Mesothelial cell of epicardium (in vitro differentiated cells): Measurements from ENCODE around the gene LSP1. TPM values are rescaled to one million over a fixed set of nuclear protein-coding genes. Genes with fewer than 3 reads are reported as not detected.
A peak's percentile ranks its signal among the peaks of the same experiment; 100 is the strongest.

Experiments used
- DNase-seq, 2 experiments: peaks; one replicate each; pipeline ENCODE4 v3.0.0; 2021; ENCODE audit warnings: low spot score in 2 of 2; ENCODE audit not compliant: unreplicated experiment in 2 of 2
- H3K27ac Mint-ChIP-seq: 2 replicates; pipeline ENCODE4 v1.8.0; 2021; ENCODE audit warnings: mixed read lengths
- H3K27me3 Mint-ChIP-seq: 2 replicates; pipeline ENCODE4 v1.8.0; 2021; ENCODE audit warnings: low read depth, mixed read lengths
- H3K36me3 Mint-ChIP-seq: 2 replicates; pipeline ENCODE4 v1.8.0; 2021; ENCODE audit warnings: mixed read lengths
- H3K4me1 Mint-ChIP-seq: 2 replicates; pipeline ENCODE4 v1.8.0; 2021; ENCODE audit warnings: mixed read lengths
- H3K4me3 Mint-ChIP-seq: 2 replicates; pipeline ENCODE4 v1.8.0; 2021; ENCODE audit warnings: mild to moderate bottlenecking, moderate library complexity, mixed read lengths
- H3K9me3 Mint-ChIP-seq: 2 replicates; pipeline ENCODE4 v1.8.0; 2021; ENCODE audit warnings: mixed read lengths
- total RNA-seq: library from RNA; stranded (reverse); gene quantifications from 3 replicates; pipeline ENCODE4 v1.2.1, GENCODE V29; 2021
- TF ChIP-seq, protein P1 (sequence below): fragments of 200-600 bp; sonication (generic); IDR thresholded peaks from one replicate; pipeline ENCODE4 v1.5.0; 2021; ENCODE audit warnings: antibody characterized with exemption; ENCODE audit not compliant: unreplicated experiment

LSP1 gene
- total RNA-seq, 1 donor from 2014 or later, result 4.9 TPM

DNA sequence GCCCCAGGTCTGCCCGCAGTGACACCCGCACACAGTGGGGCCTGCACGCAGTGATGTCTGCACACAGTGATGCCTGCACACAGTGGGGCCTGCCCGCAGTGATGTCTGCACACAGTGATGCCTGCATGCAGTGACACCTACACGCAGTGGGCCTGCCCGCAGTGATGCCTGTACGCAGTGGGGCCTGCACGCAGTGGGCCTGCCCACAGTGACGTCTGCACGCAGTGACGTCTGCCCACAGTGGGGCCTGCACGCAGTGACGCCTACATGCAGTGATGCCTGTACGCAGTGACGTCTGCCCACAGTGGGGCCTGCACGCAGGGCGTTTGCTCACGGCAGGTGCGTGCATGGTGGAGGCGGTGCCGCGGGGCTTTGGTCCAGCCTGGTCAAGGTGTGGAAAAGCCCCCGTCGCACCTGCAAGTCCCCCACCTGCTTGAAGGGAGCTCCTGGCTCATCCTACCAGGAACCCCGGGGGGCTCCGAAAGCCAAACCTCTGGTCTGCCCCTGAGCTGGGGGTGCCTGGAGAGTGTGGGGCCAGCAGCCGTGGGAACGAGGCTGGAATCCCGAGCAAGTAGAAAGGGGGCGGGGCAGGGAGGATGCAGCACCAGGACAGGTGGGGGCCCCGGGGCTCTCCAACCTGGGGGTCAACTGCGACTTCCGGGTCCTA, 27.0 kb upstream of the LSP1 start:
- H3K27me3 Mint-ChIP-seq, result no peaks in the 10 kb centered on the region
- no peaks in the 10 kb centered on the region for H3K9me3 Mint-ChIP-seq
- H3K4me3 Mint-ChIP-seq, result no peak overlapping the region
- H3K36me3 Mint-ChIP-seq, result no peaks in the 10 kb centered on the region
- TF ChIP-seq, protein P1, sequence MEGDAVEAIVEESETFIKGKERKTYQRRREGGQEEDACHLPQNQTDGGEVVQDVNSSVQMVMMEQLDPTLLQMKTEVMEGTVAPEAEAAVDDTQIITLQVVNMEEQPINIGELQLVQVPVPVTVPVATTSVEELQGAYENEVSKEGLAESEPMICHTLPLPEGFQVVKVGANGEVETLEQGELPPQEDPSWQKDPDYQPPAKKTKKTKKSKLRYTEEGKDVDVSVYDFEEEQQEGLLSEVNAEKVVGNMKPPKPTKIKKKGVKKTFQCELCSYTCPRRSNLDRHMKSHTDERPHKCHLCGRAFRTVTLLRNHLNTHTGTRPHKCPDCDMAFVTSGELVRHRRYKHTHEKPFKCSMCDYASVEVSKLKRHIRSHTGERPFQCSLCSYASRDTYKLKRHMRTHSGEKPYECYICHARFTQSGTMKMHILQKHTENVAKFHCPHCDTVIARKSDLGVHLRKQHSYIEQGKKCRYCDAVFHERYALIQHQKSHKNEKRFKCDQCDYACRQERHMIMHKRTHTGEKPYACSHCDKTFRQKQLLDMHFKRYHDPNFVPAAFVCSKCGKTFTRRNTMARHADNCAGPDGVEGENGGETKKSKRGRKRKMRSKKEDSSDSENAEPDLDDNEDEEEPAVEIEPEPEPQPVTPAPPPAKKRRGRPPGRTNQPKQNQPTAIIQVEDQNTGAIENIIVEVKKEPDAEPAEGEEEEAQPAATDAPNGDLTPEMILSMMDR, result no peak
- H3K27ac Mint-ChIP-seq, result no peak overlapping the region
- H3K4me1 Mint-ChIP-seq, result peaks cover 40% of the 10 kb centered on the region
- DNase-seq, result no peak

DNA sequence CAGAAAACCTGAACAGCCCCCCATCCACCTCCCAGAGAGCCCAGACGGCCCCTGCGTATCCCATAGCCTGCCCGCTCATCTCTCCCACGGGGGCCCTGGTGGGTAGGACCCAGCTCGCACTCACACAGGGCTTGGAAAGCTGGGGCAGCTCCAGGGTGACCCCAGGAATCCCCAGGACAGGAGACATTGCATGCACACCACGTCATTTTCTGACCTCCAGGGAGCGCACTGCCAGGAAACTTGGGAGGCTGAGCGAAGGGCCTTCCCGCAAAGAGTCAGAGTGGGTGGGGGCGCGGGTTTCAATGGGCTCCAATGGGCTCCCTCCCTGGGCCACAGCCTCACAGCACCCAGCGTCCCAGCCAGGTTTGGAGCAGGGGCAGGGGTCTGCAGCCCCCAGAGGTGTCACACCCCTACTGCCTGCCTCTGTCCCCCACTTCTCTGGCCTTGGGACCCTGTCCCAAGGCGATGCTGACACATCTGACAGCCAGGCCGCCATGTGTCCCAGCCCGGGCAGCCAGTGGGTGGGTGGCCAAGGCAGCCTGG, 26.3 kb upstream of the LSP1 start:
- no peak for DNase-seq
- TF ChIP-seq, protein P1, result no peak
- H3K27ac Mint-ChIP-seq, result peak overlapping the region; percentile 66
- H3K4me1 Mint-ChIP-seq, result peaks cover 38% of the 10 kb centered on the region
- H3K27me3 Mint-ChIP-seq, result no peaks in the 10 kb centered on the region
- H3K36me3 Mint-ChIP-seq, result no peaks in the 10 kb centered on the region
- H3K9me3 Mint-ChIP-seq, result no peaks in the 10 kb centered on the region
- H3K4me3 Mint-ChIP-seq, result no peak overlapping the region

DNA sequence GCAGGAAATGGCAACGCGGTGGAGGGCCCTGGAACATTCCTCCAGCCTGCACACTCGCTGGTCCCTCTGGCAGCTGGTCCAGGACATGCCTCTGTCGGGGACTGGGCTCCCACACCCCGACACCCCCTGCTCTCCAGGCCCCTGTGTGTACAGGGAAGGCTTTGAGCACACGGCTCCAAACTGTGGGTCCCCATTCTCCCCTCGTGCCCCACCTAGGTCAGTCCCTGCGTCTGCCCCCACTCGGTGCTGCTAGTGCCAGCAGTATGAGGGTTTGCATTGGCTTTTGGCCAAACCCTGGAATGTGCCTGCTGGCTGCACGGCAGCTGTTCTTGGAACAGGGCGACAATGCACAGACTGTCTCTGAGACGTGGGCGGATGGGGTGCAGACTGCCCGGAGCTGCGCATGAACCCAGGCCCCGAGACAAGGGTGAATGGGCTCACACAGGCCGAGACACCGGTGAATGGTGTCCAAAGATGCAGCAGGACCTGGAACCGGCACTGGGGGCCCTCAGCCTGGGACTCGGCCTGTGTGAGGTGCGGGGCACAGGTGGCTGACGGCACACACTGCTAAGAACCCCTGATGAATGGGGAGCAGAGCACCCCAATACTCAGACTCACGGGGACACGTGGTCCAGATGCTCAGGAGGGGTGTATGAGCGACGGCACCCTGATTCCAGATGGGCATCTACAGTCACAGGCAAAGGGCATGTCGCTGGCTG, 25.6 kb upstream of the LSP1 start:
- H3K27ac Mint-ChIP-seq, result peak overlapping the region; percentile 40
- H3K27me3 Mint-ChIP-seq, result no peaks in the 10 kb centered on the region
- H3K9me3 Mint-ChIP-seq, result no peaks in the 10 kb centered on the region
- TF ChIP-seq, protein P1, result no peak
- H3K4me3 Mint-ChIP-seq, result no peak overlapping the region
- peaks cover 42% of the 10 kb centered on the region for H3K4me1 Mint-ChIP-seq
- H3K36me3 Mint-ChIP-seq, result no peaks in the 10 kb centered on the region
- DNase-seq, result peak in 1 of 2 experiments; percentile 68

DNA sequence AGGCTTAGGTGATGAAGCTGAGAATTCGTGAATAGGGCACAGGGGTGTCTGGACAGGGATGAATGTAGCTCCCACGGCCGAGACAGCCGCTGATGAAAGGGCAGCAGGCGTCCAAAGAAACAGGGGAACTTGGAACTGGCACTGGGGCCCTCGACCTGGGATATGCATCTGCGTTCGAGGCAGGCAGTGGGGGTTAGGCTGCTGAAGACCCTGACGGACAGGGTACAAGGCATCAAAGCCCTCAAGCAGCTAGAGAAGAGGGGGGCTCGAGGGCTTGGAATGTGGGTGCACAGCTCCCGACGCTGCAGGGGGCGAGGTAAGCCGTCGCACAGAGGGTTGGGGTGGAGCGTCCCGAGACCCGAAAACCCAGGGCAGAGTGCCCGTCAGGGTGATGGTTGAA, 25.0 kb upstream of the LSP1 start:
- Mint-ChIP-seq H3K36me3 (no peaks in the 10 kb centered on the region), H3K9me3 (no peaks in the 10 kb centered on the region), H3K4me1 (peaks cover 45% of the 10 kb centered on the region), H3K27ac (peak overlapping the region; percentile 6), H3K27me3 (no peaks in the 10 kb centered on the region), H3K4me3 (no peak overlapping the region)
- DNase-seq, result no peak
- TF ChIP-seq, protein P1, result no peak

DNA sequence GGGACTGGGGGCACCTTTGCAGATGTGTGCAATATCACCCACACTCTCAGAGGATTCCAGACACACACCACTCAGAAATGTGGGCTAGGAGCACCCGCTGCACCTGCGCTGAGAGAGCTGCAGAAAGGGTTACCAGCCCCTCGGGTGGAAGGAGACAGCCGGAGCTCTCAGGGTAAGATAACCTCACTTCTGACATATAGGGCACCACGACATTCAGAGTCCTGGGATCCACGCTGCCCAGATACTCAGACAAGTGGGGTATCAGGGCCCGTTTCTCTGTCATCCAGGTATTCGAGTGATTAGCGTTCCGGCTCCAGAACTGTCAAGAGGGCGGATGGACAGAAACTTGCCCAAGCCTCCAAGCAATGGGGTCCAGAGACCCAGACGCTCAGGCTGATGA, 24.3 kb upstream of the LSP1 start:
- peaks cover 51% of the 10 kb centered on the region for H3K4me1 Mint-ChIP-seq
- DNase-seq, result no peak
- TF ChIP-seq, protein P1, result no peak
- H3K4me3 Mint-ChIP-seq, result no peak overlapping the region
- H3K27me3 Mint-ChIP-seq, result no peaks in the 10 kb centered on the region
- H3K36me3 Mint-ChIP-seq, result no peaks in the 10 kb centered on the region
- no peak overlapping the region for H3K27ac Mint-ChIP-seq
- H3K9me3 Mint-ChIP-seq, result no peaks in the 10 kb centered on the region
